HG03095 (cell line): ENCODE measurements around the gene LRP1B.

Experiments used
- ATAC-seq: cut with Tn5 transposase; IDR thresholded peaks from one replicate; pipeline ENCODE4 v1.9.1; 2021; ENCODE audit warnings: moderate library complexity; ENCODE audit not compliant: unreplicated experiment

LRP1B gene

DNA sequence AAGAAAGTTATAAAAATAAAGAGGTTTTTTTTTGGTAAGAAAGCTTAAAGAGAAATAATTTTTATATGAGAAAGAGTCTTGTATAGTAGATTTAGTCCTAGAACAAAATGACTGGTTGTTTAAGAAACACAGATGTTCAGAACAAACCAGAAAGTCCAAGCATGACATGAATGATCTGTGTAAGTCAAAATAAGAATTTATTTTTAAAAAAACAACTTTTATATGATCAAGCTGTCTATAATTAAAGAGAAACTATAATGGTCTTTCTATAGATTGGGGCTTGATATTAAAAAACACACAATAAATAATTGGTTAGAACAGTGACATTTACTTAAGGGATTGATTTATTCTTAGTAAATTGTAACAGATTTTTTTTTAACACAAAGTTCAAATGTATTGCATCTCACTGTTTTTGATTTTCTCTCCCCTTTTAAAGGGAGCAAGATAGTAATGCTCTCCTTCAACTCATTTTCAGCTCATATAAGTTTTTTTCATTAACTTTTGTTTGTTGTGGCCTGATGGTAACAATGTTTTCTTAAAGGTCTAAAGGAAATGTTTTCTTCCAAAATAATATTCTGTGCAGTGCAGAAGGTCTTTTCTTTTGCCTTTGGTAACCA lies 1256.8 kb downstream of the LRP1B start:
- ATAC-seq, result no peak

DNA sequence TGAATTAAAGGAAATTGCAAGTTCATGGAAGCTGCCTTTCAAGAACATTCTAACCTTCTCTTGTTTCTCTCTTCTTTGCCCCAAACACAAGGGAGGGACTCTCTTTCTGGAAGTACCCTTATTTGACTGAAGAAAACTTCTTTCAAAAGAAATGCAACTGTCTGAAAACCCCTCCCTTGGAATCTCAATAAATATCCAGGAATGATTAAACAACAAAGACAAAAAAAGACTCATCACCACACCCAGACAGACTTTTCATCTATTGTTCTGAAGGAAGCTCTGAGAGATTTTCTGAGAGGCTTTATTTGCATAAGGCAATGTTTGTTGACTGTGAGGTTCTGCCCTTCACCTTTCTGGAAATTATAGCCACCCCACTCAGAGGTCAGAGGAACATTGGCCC lies 1260.9 kb downstream of the LRP1B start:
- ATAC-seq, result no peak

DNA sequence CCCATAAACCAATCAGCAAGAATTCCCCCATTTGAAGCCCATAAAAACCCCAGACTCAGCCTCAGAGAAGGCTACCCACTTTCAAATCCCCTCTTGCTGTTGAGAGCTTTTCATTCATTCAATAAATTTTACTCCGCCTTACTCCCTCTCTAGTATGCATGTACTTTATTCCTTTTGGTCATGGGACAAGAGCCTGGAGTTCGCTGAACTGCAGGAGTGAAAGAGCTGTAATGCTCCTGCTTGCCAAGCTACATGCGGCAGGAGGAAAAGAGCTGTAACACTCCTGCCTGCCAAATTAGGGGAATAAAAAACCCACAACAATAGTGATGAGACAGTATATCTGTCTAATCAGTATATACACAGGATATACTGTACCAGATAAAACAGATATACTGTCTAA lies 1261.7 kb downstream of the LRP1B start:
- ATAC-seq, result no peak

DNA sequence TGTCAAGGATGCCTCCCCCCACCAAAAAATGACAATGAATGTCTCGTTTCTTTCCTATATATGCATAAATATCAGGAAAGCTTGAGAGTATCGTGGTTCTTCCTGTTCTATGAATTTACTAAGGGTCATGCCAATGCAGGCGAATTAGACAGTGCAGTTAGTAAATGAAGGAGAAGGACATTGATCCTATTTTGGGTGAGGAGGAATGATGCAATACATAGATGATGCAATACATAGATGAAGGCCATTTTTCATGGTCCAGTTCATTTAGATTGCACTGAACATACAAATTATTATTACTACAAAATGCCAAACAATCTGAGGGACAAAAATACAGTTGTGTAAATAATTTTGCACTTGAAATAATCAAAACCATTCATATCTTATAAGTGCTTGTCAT lies 1265.0 kb downstream of the LRP1B start:
- ATAC-seq, result no peak

DNA sequence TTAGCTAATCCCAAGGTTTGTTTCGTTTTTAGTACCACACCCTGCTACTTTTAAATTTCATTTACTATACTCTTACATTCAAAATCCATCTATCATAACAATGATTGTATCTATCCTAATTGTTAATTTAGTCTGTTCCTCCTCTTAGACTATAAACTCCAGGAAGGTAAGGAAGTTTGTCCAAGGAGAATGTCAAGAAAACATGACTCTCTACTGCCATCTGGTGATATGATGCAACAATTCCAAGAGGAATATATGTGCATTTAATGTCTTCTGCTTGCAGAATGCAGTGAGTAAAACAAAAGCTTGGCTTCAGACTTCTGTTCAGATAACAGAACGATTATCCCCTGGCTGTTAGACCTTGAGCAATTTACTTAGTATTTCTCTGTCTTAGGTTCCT lies 1267.1 kb downstream of the LRP1B start:
- peak; percentile 61 for ATAC-seq

DNA sequence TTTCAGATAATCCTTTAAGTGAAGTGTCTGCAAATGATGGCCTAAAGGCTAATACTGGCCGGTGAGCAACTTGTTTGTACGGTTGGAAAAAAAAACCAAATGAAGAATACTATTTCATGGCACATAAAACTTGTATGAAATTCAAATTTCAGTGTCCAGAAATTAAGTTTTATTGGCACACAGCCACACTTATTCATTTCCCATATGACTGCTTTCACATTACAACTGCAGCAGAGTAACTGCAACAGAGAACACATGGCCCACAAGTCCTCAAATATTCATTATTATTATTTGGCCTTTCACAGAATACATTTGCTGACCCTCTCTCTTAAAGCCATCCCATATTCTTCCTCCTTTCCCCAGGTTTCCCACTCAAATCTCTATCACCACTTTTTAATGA lies 1268.6 kb downstream of the LRP1B start:
- ATAC-seq, result no peak

DNA sequence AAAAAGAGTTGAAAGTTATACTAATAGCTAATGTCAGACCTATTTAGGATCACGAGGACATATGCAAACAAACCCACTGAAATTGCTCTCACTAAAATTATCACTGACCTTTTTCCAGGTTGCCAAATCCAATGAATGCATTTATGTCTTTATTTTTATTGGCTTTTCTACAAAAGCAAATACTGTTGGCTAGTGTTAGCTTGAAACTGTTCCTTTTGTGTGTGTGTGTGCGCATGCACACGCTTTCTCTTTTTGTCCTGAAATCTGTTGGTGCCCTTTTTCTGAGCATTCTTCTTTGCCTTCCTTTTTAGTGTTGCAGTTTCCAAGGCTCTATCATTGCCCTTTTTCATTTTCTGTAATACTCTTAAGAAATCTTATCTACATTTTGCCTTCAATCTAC lies 1269.2 kb downstream of the LRP1B start:
- no peak for ATAC-seq

DNA sequence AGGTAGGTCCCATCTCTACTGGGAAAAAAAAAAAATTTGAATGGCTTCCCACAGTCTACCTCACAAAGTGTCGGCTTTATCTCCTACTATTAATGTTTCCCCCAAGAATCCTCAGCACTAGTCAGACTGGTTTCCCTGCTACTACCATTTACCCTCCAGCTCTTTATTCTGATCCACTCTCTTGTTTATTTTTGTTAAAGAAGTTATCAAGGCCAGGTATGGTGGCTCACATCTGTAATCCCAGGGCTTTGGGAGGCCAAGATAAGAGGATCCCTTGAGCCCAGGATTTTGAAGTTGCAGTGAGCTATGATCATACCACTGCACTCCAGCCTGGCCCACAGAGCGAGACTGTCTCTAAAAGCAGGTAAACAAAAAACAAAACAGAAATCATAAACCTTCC lies 1275.3 kb downstream of the LRP1B start:
- no peak for ATAC-seq

DNA sequence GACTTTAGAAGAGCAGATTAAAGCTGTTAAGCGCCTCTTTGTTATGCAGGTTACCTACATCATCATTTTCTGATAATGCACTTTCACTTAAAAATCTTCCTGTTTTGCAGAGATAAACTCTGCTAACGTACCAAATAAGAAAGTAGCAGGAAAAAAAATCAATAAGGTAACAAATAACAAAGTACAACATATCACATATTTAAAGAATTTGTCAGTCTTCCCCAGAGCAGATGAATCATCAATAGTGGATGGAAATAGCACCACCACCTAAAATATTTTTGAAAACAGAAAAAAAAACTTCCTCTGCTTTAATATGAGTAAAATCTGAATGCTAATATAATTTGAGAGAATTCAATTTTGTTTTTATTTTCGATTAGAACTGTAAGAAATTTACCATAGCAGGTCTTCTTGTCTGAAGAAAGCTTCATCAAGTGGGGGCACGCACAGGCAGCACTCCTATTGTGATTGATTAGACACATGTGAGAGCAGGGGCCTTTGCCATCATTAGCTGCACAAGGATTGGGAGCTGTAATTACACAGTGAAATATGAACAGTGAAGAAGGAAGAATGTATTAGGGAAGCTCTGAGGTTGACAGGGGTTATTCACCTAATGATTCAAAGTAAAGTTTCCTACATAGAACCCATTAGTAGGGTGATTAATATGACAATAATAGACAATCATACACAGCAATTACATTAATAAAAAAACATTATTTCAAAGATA lies 1279.4 kb downstream of the LRP1B start:
- no peak for ATAC-seq

DNA sequence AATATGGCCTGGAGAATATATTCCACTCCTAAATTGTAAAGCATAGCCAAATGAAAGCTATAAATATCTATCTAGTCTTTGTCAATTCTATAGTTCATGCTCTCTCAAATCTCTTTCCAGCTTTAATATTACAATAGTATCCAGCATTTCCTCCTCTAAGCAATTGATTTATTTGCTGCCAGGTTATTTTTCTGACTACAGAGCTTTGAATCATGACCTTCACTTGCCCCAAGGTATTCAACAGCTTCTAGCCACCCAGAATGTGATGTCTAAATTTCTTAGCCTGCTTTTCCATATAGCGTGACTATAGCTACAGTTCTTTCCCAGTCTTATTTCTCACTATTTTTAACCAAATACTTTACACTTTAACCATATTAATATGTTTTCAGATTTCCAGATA lies 1287.6 kb downstream of the LRP1B start:
- ATAC-seq, result no peak

DNA sequence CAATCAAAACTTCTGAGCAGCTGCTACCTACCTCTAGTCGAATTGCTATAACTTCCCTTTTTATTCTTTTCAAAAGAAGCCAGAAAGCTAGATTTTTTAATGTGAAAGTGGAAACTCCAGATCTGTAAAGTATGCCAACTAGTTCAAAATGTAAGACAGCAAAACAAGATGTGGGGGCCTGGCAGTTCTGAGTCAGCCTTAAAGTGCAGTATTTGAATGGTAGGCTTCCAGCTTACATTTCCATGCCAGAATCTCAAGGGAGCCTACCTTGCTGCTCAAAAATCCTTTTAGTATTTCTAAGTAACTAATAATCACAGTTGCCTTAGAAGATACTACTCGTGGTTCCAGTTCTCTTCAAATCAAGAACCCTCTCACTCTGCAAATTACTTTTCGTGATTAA lies 1288.7 kb downstream of the LRP1B start:
- no peak for ATAC-seq

DNA sequence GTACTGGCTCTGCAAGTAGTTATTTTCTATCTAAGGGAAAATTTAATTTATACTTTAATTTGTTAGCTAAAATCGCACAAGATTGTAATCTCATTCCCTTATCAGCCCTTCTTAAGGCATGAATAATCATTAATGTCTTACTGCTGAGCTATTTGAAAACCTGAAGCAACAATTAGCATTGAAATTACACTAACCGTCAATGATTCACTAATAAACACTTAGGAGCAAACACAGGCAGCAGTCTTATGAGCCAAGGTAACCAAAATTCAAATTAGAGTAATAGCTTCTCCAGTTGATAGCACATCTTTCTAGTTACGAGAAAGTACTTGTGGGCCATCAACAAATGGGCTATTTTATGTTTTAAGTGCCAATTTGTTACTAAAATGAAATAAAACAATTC lies 1289.7 kb downstream of the LRP1B start:
- no peak for ATAC-seq

DNA sequence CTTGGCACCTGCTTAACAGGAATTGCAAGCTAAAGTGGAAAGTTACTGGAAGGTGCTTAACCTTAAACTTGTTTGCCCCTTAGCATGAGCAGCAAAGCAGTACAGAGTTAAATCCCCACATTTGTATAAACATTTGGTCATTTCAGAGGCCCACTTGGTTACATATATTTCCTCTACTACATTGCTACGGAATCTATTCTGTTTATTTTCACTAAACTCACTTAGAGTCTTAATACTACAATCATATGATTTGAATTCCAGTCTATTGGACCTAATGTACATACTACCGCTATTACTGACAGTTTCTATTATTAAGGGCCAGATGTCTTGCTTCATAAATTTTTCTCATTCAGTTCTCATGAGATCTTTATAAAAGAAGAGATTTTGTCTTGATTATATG lies 1294.0 kb downstream of the LRP1B start:
- no peak for ATAC-seq

DNA sequence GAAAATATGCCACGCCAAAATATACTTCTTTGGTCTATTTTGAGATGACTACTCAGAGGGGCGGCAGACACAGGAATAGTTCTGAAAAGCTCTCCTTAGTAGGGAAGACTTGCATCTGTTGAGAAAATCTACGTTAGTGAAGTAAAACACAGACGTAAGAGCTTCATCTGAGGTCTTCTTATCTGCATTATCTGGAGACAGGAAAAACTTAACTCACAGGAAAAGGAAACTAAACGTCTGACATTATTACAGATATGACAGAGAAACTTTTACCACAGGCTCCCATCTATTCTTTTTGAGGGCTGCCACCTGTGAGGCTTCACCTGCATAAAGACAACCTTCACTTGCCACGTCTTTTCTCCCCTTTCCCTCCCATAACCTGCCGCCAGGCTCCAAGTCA lies 1295.7 kb downstream of the LRP1B start:
- no peak for ATAC-seq

DNA sequence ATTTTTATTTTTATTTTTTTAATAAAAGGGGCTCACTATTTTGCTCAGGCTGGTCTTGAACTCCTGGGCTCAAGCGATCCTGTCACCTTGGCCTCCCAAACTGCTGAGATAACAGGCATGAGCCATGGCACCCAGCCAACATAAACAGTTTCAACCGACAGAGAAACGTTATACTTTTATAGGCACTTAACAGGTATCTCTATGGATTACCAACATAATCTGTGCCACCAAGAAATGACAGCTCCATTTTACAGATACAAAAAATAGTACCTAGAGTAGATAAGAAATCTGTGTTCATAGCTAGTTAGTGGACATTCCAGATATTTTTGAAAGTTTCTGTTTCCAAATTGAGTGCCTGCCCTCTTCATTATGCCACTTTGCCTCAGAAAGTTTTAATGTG lies 1316.7 kb downstream of the LRP1B start:
- no peak for ATAC-seq

DNA sequence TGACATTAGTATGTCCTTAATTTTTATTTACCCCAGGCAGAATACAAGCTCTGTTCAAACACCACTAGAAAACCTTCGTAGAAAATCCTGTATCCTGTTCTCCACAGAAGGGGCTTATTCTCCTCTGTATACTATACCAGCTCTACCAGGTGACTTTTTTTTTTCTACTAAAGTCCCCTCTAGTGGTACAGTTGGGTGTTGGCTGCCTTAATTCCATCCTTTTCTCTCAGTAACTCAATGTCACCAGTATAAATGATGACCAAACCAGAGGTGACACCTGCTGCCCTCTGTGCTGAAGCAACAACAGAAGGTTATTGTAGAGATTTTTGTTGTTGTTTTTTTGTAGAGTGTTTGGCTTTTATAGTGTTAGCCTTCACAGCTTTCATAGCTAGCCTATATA lies 1322.0 kb downstream of the LRP1B start:
- ATAC-seq, result peak; percentile 81

DNA sequence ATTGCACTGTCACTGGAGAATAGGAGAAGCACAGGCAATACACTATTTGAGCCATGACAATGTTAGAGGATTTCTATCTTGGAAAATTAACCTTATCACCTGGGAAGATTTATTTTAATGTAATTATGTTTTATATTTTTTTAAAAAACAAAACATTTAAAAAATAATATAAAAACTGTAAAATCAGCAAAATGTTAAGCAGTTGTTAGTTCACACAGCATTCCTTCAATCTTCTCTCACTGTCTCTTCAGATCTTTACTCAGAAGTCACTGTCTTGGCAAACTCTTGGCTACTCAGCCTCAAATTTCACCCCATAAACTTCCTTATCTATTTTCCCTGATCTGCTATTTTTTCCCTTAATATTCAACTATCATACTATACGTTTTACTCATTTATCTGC lies 1322.6 kb downstream of the LRP1B start:
- no peak for ATAC-seq

DNA sequence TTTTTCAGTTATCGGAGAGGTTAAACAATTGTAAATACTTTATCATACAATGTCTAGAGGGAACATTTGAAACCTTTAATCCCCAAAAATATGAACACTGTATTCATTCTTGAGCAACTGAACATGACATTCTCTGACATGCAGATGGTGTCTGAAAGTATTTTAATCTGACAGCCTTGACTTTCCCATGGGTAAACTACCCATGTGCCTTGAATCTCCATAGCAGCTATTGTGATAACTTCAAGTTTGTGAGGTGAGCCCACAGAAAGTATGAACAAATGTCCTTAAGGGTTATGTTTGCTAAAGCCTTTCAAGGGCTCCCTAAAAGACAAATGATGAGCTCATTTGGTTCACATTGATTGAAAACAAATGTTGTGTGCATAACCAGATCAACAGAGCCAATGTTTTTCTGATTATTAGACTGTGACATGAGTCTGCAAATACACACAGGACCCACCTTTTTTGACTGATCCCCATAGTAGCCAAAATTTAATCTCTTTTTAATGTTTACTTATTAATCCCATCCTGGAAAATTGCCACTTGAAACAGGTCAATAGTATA lies 1326.0 kb downstream of the LRP1B start:
- no peak for ATAC-seq

DNA sequence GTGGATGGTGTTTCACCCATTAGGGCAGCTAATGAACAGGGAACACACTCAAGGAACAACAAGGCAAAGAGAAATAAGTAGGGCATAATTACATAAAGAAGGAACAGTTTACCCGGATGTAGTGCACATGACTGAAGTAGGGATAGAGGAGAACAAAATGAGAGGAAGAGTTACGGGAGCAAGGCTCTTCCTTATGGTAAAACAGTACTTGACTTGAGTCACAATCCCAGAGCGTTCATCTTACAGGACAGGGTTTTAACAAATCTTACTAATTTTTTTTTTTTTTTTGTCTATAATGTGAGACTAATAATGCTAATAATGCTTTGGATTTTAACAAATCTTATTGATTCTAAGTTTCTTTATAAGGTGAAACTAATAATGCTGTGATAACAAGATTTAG lies 1329.5 kb downstream of the LRP1B start:
- ATAC-seq, result no peak

DNA sequence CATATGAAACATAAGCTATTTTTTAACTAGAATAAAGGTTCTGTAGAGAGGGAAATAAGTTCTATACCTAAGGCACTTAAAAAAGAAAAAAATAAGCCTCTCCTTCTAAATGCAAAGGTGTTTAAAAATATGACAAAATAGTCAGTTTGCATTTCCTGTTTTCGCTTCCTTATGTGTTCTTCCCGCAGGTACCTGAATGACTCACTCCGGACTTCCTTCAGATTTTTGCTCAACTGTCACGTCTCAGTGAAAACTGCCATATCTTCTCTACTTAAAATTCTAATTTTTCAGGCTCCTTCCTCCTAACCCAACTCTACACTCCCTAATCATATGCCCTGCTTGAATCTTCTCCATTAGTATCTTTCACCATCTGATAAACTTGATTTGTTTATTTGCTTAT lies 1333.1 kb downstream of the LRP1B start:
- ATAC-seq, result peak; percentile 96

DNA sequence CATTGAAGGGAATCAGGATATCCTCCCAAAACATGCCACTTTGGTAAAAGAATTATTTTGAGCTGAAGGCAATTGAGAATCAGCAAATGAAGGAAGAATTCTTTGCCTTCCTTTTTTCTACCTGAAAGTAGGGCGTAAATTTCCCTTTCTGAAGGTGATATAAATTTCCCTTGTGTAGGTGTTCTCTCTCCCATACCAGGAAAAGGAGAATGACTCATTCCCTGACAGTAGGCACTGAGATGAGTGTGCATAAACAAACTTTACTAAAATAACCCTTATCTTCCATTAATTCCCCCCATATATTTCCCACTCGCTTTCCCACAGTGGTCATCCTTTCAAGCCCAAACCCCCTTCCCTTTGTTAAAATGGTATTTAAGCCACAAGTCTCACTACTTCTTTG lies 1339.0 kb downstream of the LRP1B start:
- ATAC-seq, result no peak

DNA sequence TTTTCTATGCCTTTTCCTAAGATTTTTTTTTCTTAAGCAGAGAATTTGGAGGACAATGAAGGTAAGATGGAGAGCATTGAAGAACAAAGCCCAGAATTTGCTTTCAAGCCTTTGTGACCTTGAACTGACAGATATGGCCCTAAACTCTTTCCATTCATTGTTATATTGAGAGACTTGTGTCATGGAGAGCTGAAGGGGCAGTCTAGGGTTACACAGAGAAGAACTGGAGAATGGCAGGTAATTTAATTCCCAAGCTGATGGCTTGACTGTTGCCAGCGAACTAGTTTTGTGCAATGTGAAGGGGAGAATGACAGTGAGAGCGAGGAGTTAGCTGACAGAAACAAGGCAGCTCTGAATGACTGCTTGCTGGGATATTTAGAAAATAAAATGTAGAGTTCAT lies 1344.2 kb downstream of the LRP1B start:
- ATAC-seq, result no peak

DNA sequence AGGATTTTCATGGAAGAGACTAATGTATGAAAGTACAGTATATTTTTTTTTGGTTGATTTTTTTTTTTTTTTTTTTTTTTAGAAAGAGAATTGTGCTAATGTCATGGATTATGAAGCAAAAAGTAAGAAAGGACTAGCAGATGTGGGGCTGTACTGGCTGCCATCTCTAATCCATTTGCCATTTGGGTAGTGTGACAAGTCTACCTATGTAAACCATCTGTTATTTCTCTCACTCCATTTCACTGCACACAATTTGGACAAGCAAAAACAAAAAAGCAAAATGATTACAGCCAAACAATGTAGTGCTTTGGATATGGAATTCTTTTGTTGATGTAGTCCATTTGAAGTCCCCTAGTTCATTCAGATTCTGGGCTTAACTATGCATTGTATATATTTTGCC lies 1355.4 kb downstream of the LRP1B start:
- no peak for ATAC-seq
